Panc1 (cell line): ENCODE data around the gene AK8.

Experiments
- SIN3A ChIP-seq: IDR thresholded peaks from 2 replicates; pipeline ENCODE4 v1.6.1; 2012; ENCODE audit warnings: low read depth, mild to moderate bottlenecking, low read length, moderate library complexity, borderline replicate concordance; ENCODE audit not compliant: insufficient read depth
- TF ChIP-seq, protein P1 (sequence below): fragments of 450-650 bp; IDR thresholded peaks from 2 replicates; pipeline ENCODE4 v1.5.1; 2017; ENCODE audit warnings: mild to moderate bottlenecking

DNA sequence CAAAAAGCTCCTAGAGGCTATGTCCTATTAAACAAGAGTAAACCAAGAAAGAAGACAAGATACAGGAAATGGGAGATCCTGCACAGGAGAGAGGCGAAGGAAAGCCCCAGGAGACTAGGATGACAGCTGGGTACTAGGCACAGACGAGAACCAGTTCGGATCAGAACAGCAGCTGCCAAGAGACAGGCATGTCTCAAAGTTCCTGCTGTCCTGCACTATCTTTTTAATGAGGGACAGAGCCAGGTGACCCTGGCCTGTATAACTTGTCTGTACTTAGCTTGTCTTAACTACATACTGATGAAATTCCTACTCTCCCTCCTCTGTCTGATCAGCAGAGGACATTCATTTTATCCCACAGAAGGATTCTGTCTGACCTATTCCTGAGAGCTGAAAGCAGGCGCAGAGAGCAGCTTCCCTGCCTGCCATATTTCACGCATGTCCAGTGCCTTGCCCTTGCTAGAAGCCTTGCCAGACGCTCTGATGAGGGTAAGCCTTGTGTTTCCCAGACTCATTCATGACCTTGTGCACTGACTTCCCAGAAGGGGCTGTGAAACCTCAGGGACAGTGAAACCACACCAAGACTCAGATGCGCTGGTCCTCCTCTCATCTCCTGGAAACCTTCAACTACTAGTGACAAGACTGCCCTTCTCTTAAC, 41.7 kb upstream of the AK8 start:
- TF ChIP-seq, protein P1, sequence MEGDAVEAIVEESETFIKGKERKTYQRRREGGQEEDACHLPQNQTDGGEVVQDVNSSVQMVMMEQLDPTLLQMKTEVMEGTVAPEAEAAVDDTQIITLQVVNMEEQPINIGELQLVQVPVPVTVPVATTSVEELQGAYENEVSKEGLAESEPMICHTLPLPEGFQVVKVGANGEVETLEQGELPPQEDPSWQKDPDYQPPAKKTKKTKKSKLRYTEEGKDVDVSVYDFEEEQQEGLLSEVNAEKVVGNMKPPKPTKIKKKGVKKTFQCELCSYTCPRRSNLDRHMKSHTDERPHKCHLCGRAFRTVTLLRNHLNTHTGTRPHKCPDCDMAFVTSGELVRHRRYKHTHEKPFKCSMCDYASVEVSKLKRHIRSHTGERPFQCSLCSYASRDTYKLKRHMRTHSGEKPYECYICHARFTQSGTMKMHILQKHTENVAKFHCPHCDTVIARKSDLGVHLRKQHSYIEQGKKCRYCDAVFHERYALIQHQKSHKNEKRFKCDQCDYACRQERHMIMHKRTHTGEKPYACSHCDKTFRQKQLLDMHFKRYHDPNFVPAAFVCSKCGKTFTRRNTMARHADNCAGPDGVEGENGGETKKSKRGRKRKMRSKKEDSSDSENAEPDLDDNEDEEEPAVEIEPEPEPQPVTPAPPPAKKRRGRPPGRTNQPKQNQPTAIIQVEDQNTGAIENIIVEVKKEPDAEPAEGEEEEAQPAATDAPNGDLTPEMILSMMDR: no peak
- no peak for TF ChIP-seq SIN3A
